Stimulated activated CD8-positive, alpha-beta memory T cell treated with anti-CD3 and anti-CD28 coated beads, Interleukin-4, amount 100 ng/mL, for 1 hour (primary cell): ENCODE measurements around the gene EFCAB9.

ENCODE experiments used
- DNase-seq, 2 donors: peaks; one replicate each; pipeline ENCODE4 v3.0.0-alpha.2; 2020; ENCODE audit warnings: low read depth in 2 of 2, low spot score in 1 of 2

The EFCAB9 gene

GRCh38 chr5:172165465-172165864 lies 28.5 kb upstream of the EFCAB9 start:
- DNase-seq, result no peak

GRCh38 chr5:172166030-172166826 lies 27.7 kb upstream of the EFCAB9 start:
- DNase-seq, result no peak

GRCh38 chr5:172167895-172168294 lies 26.1 kb upstream of the EFCAB9 start:
- DNase-seq, result no peak

DNA sequence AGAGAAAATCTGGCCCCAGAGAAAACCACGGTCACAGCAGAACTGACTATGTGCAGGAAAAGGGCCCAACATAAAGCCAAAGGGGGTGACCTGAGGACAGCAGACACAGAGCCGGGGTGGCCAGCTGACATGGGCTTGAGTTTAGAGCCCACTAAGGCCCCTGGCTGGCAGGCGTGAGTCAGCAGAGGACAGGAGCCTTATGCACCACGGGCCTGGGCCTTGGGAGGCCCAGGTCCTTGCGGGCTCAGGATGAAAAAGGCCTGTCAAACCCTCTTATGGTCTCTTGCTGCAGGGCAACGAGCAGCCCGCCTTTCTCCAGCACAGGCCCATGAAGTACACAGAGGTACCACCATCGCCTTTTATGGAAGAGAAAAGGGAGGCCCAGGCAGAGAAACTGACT lies 25.7 kb upstream of the EFCAB9 start:
- no peak for DNase-seq

- DNase-seq, result no peak
Observed at GRCh38 chr5:172169216-172169615, 24.8 kb upstream of the EFCAB9 start.

GRCh38 chr5:172170251-172170701 lies 23.7 kb upstream of the EFCAB9 start:
- no peak for DNase-seq

DNA sequence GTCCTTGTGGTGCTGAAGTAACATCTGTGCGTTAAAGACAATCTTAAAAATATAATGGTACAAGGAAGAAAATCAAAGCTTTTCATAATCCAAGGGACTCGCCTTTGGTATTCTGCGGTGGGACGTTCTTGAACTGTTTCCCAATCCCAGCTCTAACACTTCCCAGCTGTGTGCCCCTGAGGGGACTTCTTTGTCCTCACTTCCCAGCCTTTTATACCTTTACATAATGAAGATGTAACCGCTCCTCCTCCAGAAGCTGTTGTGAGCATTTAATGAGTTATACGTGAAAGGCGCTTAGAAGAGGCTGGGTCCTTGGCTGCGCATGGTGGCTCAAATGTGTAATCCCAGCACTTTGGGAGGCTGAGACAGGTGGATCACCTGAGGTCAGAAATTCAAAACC lies 22.9 kb upstream of the EFCAB9 start:
- no peak for DNase-seq

DNA sequence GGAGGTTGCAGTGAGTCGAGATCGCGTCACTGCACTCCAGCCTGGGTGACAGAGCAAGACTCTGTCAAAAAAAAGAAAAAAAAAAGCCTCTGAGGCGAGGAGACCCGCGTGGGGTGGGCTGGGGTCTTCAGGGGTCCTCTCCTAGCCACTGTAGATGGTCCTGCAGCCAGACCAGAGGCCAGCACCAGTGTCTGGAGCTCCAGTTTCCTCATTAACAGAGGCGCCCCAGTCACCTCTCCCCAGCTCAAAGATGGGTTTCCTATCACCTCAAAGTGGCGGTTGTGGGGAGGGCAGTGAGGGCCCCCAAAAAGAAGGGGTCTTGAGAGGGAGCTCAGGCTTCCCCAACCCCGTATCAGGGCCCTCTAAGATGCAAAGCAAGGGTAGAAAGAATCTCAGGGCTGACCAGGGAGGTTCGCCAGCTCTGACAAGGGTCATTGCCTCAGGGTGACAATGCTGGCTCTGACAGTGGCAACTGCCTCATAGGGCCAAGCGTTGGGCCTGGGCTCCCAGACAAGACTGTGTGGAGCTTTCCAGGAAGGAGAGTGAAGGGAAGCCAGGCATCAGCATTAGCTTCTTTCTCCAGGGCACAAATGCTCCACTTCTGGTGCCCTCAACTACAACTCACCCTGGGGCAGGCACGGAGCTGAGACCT lies 20.9 kb upstream of the EFCAB9 start:
- no peak for DNase-seq

GRCh38 chr5:172173564-172174153 lies 20.3 kb upstream of the EFCAB9 start:
- no peak for DNase-seq

GRCh38 chr5:172175263-172175719 lies 18.7 kb upstream of the EFCAB9 start:
- DNase-seq, result peak; percentile 78 to 79

DNA sequence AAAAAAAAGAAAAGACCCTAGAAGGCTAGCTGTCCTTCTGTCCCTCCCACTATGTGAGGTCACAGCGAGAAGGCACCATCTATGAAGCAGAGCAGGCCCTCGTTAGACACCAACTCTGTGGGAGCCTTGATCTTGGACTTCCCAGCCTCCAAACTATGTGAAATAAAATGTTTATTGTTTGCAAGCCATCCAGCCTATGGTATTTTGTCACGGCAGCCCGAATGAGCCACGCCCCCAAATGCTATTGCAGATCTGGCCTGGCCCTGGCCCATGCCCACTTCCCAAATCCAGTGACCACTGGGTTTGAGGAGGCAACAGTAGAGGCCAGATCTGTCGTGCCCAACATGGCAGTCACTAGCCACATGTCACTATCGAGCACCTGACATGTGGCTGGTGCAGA lies 16.8 kb upstream of the EFCAB9 start:
- DNase-seq, result no peak

DNA sequence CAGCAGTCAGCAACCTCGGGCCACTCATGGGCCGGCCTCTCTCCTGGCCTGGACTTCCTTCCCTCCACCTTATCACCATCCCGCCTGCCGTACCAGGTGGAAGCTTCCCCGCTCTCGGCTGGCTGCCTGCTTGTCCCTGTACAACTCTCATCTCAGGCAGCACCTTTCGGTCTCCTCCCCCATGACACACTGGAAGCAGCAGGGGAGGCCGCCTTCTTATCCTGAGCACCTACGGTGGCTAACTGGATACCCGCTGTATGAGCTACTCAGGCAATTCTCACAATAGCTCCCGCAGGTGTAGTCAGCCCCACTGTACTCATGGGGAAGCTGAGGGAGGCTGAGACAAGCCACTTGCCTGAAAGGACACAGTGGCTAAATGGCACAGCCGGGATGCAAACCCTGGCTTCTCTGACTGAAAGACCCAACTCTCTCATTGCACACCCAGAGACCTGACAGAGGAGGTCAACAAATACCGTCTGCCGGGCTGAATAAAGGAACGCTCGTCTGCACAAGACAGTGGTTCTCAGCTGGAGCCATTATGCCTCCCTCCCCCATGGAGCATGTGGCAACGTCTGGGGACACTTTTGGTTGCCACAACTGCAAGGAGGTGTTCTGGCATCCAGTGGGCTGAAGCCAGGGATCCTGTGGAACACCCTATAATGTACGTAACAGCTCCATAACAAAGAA lies 15.5 kb upstream of the EFCAB9 start:
- DNase-seq, result no peak

DNA sequence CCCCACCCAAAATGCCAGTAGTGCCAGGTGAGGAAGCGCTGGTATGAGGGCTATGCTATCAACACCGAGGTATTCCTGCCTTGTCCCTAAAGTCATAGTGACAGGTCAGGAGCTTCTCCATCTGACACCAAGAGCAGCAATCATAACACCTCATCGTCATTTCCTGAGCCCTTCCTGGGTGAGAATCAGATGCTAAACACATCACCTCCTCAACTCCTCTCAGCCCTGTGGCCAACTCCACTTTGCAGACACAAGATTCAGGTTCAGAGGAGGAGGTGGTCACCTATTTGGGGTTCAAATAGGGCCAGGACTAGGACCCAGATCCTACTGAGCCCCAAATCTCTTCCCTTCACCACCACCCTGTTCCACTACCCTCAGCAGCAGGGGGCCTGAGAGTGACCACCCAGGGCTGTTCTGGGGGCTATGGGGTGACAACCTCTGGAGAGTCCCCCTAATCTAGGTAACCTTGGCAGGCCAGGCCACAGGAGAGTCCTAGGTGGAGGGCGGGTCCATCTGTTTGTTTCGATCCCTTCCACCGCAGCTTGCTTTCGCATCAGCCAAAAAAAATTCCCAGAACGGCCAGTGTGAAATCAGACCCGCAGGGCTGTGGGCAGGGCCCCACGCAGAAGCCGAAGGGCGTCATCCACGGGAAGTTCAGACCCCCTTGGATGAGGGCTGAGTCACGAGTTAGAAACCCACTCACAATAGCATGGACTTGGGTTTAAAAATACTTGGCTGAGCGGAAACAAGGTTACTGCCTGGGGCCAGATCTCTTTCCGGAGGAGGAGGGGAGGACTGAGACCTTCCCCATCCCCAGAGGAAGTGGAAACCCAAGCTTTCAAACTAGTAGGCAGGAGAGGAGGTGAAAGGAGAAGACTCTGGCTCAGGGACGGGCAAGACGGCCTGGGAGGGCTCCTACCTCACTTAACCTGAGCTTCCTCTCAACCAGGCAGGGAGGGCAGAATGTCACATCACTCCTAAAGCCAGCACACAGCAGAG lies 14.7 kb upstream of the EFCAB9 start:
- DNase-seq, result no peak

DNA sequence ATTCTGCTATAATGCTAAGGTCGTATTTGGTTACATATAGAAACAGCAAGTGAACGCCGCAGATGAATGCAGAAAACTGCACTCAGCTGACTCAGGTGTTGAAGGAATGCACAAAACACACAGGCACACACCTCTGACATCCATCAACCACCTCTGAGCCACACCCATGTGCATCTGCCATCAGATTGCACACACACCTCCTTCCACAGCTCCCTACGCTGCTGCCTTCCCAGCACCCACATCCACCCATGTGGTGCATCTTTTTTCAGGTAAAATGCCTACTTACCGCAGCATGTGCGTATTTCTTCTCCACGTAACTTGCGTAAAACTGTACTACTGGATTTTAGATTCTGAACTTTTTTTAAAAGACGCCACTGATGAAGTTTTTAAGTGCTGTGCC lies 13.0 kb upstream of the EFCAB9 start:
- no peak for DNase-seq

GRCh38 chr5:172182291-172182690 lies 11.7 kb upstream of the EFCAB9 start:
- DNase-seq, result no peak

GRCh38 chr5:172183881-172184280 lies 10.1 kb upstream of the EFCAB9 start:
- no peak for DNase-seq

DNA sequence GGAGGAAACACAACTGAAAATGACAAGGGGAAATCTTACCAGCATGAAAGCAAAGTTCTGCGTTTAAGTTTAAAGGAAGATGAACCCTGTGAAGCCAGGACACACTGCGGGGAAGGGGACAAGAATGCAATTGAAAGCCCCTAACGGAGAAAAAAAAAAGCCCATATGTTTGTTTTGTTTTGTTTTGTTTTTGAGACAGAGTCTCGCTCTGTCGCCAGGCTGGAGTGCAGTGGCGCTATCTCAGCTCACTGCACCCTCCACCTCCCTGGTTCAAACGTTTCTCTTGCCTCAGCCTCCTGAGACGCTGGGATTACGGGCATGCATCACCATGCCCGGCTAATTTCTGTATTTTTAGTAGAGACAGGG lies 8.9 kb upstream of the EFCAB9 start:
- no peak for DNase-seq

GRCh38 chr5:172186114-172186695 lies 7.8 kb upstream of the EFCAB9 start:
- no peak for DNase-seq

GRCh38 chr5:172187118-172188032 lies 6.6 kb upstream of the EFCAB9 start:
- no peak for DNase-seq
